Measurements from ENCODE around the gene ZNF213.

ZNF213 gene

DNA sequence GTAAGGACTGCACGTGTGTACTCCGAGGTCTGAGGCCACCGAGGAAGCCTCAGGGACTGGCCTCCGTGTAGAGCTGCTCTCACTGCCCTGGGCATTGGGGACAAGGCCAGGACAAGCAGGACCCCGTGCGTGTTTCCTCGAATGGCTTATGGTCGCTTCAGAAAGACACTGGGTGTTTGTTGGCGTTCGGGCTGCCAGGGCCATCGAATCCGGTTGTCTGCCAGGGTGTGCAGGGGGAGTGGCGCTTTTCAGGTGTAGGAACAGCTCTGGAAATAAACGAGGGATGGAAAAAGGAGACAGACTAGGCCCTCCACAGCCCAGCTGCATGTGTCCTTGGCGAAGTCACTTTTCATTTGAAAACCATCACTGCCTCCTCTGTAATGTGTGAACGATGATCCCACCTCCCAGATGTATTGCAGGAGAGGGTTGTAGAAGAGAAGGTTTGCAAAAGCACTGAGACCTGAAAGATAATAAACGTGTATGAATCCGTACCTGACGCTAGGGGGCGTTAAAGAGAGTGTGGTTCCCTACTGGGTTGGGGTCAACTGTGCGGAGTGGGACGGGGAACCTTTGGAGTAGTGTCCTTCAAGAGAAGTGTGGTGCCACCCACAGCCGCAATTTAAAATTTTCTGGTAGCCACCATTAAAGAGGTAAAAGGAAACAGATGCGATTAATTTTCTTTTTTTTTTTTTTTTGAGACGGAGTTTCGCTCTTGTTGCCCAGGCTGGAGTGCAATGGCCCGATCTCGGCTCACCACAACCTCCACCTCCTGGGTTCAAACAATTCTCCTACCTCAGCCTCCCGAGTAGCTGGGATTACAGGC lies 33.6 kb upstream of the ZNF213 start:
- no peak for DNase-seq (ENCODE audit: low read depth, low spot score)

DNA sequence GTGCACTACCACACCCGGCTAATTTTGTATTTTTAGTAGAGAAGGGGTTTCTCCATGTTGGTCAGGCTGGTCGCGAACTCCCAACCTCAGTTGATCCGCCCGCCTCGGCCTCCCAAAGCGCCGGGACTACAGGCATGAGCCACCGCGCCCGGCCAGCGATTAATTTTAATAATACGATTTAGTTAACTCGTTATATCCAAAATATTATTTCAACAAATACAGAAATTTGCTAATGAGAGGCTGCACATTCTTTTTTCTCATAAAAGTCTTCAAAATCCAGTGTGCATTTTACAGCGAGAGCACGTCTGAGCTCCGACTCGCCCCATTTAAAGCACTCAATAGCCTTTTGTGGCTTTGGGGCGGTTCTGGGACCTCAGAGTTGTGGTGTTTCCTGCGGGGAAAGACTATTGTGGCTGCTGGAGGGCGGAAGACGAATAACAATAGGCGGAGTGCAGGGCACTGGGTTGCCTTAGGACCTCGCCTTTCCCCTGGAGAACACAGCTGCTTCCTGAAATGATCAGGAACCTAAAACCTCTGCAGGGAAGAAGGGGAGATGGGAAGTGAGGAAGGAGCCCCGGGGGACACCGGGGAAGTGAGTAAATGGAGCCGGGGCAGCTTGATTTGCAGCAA lies 32.9 kb upstream of the ZNF213 start:
- no peak for DNase-seq (ENCODE audit: low read depth, low spot score)

DNA sequence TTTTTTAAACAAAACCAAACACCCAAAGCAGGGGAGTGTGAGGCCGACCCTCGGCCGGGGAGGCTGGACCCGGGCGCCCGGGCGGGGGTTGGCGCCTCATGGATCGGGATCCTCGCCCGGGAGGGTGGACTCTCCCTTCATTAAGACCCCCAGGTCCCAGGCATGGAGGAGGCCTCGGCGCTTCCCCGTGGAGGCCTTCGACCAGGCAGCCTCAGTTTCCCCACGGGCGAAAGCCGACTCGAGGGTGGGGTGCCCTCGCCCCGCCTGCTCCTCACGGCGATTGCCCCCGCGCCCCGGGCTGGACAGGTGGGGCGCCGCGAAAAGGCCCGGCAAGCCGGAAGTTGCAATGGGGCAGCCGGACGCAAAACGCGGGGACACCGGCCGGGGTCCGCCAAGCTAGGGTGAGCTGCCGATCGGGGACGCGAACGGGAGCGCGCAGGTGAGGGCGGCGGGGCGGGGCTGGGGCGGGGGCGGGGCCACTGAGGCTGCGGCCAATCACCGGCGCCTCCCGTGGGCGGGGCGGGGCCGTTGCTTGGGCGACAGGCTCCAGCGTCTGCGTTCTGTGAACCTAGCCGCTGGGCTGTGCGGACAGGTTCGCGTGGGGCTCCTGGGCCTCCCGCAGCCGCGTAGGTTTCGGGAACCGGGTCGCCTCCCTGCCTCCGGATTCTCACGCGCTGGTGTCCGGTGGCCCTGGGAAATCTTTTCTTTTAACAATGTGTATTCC lies 28.5 kb upstream of the ZNF213 start:
- DNase-seq (ENCODE audit: low read depth, low spot score) = peak; percentile 78

DNA sequence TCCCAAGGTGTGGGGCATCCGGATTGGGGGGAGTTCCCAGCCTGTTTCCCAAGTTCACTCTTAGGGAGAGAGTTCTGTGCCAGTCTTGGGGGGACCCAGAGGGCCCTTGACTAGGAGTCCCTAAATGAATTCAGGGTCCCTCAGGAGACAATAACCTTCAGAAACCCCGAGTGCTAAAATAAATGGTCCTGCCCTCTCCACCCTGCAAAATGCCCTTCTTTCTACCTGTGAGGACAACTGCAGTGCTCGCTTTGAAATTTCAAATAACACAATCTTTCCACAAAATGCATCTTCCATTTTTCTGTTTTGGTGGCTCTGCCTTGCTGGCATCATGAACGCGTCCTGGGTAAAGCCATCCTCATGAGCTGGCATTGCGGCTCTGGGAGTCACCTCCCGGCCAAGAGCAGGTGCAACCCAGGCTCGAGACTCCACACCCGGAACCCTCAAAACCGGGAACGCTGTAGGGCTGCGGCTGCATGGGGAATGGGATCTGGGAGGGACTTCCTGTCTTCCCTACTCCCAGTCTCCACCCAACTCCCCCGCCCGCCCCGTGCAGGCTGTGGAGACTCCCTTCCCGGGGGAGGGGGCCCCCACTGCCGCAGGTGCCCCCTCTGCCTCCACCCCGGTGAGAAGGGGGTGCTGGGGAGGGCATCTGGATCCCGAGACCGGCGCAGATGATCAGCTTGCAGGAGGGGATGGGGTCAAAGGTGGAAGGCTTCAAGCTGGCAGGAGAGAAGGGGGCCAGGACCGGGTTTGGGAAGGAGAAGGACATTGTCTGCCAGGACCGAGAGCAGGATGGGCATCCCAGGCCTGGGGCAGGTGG lies 22.6 kb upstream of the ZNF213 start, which contains the start of gene ZNF205:
Gene ZNF205 (plus strand): TSS at position 529 of the 823 bp plus-strand sequence. CDS start 845 bp downstream, outside the sequence.
- DNase-seq (ENCODE audit: low read depth, low spot score) = no peak

DNA sequence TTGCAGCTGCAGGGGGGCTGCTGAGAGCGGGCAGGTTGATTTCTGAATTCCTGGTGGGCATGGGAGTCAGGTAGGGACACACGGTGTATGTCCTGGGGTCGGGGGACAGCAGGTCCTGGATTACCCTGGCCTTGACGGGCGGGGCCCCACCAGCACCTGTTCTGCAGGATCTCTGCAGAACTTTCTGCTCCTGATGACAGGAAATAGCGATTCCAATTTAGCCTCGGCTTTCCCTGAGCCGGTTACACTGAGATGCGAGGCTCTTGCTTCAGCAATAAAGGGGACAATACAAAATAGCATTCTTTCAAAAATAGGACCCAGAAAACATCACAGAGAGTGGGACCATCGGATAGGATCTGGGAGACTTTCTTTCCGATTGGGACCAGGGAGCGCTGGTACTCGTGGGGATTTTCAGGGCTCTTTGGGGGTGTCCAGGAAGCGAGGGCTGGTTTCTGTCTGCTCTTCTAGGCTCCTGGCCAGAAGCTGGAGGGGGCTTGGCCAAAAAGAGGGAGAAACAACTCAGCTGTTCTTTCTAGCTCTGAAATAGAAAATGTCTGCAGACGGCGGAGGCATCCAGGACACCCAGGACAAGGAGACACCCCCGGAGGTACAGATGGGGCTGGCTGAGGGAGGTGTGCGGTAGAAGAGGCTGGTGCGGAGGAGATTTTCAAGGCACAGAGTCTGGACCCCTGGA lies 21.8 kb upstream of the ZNF213 start:
- DNase-seq (ENCODE audit: low read depth, low spot score) = no peak

DNA sequence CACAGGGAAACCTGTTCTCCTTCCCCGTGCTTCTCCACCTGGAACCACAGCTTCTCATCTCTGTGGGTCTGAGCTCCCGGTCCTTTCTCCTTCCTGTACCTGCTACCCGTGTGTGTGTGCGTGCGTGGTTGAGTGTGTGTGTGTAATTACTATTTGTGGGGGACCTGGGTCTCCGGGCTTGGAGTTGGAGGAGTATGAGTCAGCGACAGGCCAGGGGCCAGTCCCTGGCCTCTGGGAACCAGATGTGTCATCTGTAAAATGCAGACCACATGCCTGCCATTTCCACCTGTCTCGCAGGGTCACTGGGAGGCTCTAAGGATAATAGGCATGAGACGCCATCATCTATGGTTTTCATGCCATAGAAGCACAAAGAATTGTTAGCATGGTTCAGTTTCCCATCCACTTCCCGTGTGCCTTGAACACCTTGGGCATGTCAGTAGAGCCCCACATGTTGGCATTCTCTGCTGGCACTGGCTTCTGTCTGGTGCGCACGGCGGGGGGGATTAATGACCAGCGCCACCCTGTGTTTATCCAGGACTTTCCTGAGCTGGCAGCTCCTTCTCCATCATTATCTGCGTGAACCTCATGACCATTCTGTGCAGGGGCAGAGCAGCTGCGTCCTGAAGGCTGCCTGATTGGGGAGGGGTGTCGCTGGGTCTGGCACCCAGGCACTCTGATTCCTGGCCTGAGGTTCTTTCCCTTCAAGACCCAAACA lies 20.9 kb upstream of the ZNF213 start:
- DNase-seq (ENCODE audit: low read depth, low spot score) = no peak

DNA sequence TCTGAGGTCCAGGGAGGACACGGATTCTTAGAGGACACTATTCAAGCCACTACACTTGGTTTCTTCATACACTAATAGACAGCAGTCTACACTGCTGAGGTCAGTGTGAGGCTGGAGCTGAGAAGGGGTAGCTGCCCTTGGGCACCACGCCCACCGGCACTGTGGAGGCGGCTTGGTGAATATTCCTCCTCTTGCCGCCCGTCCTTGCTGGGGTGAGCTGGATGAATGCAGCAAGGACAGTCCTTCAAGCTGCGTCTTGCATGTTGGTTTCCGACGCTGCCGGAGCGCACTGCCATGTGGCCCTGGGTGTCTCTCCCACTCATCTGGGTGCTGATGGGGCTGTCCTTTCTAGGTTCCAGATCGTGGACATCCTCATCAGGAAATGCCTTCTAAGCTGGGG lies 19.8 kb upstream of the ZNF213 start:
- DNase-seq (ENCODE audit: low read depth, low spot score) = no peak

DNA sequence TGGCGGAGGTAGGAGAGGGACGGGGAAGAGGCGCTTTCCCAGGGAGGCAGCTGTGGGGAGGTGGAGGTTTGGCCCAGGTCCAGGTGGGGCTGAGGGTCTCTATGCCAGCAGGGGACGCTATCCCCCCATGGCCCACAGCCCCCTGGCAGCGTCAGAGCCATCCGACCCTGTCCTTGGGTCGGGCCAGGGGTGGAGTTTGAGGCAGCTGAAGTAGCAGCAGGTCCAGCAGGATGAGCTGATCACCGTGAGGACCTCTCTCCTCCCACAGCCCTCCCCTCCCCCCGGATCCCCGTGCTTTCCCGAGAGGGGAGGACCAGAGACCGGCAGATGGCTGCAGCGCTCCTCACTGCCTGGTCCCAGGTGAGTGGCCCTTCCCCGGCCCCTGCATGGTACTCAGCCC lies 19.3 kb upstream of the ZNF213 start:
- DNase-seq (ENCODE audit: low read depth, low spot score) = no peak

DNA sequence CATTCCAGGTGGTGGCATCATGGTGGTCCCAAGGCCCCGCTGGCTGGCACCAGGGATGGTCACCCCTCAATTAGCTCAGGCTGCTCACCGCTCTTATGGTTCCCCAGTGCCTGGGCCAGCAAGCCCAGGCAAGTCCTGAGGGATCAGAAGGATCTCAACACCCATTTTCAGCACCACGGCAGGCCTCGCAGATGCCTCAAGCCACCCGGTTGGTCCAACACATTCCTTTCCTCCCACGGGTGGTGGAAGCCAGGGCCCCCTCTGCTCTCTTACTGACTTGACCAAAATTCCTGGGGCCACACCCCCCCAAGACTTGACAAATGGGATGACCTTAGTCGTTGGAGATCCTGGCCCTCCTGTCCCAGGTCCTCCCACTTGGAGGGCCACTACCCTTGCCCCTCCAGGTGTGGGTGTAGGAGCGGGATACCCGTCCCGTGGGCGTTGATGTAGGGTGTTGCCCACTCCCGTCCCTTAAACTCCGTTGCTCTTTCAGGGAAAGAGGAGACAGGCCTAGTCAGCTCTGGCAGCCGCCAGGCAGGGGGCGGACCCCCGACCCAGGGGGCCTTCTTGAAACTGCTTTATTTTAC lies 16.5 kb upstream of the ZNF213 start:
- no peak for DNase-seq (ENCODE audit: low read depth, low spot score)

DNA sequence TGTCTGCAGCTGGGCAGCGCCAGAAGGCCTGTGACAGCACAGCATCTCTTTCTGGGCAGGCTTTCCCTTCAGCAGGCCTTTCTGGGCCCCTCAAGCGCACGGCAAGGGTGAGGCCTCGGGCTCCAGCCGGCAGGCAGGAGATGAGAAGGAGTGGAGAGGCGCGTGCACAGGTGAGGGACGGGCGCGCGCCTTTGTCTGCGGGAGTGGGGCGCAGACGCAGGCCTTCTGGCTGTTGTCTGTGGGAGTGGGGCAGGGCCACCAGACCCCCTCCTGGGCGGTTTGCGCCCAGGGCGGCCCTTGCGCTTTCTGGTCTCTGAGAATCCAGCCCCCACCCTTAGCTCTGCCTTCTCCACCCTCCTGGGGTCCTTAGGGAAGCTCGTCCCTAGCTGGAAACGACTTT lies 16.0 kb upstream of the ZNF213 start:
- DNase-seq (ENCODE audit: low read depth, low spot score) = no peak

DNA sequence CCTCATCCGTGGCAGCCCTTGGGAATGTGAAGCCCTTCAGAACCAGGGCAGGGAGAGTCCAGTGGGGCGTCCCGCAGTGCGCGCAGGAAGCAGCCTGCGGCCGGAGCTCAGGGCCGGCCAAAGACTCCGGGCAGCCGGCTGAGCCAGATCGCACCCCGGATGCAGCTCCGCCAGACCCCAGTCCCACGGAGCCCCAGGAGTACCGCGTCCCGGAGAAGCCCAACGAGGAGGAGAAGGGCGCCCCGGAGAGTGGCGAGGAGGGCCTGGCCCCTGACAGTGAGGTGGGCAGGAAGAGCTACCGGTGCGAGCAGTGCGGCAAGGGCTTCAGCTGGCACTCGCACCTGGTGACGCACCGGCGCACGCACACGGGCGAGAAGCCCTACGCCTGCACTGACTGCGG lies 15.5 kb upstream of the ZNF213 start:
- no peak for DNase-seq (ENCODE audit: low read depth, low spot score)

DNA sequence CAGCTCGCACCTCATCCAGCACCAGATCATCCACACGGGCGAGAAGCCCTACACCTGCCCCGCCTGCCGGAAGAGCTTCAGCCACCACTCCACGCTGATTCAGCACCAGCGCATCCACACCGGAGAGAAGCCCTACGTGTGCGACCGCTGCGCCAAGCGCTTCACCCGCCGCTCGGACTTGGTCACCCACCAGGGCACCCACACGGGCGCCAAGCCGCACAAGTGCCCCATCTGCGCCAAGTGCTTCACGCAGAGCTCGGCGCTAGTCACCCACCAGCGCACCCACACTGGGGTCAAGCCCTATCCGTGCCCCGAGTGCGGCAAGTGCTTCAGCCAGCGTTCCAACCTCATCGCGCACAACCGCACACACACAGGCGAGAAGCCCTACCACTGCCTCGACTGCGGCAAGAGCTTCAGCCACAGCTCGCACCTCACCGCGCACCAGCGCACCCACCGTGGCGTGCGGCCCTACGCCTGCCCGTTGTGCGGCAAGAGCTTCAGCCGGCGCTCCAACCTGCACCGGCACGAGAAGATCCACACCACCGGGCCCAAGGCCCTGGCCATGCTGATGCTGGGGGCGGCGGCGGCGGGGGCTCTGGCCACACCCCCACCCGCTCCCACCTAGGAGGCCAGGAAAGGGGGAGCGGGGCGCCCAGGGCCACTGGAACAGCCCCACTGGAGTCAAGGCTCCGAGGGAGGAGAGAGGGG lies 15.0 kb upstream of the ZNF213 start:
- DNase-seq (ENCODE audit: low read depth, low spot score) = no peak

DNA sequence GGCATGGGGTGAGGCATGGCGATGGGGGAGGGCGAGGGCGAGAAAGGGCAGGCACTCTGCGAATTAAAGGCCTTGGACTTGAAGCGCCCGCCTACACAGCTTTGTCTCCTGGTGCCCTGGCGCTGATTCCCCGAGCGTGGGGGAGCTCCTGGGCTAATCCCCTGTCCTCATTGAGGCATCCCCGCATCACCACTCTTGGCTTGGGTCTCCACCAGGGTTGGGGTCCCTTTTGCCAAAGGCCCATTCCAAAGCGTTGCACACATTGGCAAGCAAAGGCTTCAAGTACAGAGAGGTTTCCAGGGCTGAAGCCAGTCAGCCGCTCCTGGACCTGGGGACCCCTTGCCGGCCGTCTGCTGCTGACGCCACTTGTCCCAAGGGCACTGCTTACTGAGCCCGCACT lies 14.4 kb upstream of the ZNF213 start:
- no peak for DNase-seq (ENCODE audit: low read depth, low spot score)

DNA sequence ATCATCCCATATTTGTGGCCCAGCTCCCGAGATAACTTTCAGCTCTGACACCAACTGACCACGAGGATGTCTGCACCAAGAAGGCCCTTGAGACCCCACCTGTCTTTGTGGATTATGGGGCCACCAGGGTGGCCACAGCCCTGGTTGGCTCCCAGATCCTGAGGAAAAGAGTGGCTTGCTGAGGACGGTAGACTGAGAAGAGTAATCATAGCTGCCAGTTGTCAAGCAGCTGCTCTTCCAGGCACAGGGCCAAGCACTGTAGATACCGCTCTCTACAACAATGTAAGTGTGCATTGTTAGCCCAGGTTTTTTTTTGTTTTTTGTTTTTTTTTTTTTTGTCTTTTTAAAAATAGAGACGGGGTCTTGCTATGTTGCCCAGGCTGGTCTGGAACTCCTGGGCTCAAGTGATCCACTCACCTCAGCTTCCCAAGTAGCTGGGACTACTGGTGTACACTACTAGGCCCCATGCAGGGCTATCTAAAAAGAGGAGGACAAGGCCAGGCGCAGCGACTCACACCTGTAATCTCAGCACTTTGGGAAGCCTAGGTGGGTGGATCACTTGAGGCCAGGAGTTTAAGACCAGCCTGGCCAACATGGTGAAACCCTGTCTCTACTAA lies 12.9 kb upstream of the ZNF213 start:
- DNase-seq (ENCODE audit: low read depth, low spot score) = no peak

DNA sequence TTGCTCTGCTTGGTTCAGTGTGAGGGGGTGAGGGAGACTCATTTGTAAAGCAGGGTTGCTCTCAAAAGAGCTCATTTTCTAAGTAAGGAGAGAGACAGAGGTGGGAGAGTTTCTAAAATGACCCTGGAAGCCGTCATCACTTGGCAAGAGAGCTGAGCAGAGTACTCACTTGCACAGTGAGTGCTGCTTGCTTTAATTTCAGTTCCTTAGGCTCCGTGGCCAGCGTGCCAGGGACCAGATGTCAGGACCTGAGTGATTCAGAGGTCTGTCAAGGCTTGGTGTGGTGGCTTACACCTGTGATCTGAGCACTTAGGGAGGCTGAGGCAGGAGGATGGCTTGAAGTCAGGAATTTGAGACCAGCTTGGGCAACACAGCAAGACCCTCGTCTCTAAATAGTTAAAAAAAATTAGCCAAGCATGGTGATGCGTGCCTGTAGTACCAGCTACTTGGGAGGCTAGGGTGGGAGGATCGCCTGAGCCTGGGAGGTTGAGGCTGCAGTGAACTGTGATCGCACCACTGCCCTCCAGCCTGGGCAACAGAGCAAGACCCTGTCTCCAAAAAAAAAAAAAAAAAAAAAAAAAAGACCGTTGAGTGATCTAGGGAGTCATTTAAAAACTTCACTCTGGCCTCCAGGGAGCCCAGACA lies 11.8 kb upstream of the ZNF213 start:
- DNase-seq (ENCODE audit: low read depth, low spot score) = no peak

DNA sequence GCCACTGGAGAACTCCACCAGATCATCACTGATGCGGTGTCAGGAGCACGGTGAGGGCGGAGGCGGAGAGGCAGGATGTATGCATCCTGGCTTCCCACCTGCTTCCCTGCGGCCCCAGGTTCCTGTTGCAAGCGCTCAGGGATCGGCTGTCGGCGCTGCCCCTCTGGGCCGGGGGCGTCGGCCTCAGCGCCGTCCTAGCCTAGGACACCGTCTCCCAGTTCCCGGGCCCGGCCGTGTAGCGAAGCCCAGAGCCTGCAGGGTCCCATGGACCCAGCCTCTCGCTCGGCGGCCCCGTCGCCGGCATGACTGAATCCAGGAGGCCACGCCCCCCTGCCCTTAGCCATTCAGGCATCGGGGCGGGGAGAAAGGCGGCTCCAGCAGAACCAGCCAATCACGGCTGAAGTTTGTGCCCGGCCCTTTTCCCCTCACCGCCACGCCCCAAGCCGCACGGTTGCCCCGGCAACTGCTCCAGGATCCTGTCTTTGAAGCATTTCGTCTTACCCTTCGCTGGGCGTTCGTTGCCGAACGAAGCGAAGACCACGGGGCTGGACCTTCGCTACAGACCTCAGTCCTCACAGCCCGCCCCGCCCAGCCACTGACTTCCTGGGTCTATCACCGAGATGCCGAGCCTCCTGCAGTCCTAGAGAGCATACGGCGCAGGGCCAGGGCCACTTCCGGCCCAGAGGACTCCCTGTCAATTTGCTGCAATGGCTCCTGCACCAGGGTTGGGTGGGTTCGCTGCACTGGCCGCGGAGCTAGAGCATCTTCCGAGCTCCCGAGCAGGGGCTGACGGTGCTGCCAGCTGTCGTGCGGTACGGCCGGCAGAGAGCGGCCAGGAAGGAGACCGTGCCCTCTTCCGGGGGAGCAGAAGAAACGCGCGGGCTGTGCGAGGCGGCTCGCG lies 10.6 kb upstream of the ZNF213 start:
- DNase-seq (ENCODE audit: low read depth, low spot score) = peak; percentile 93

DNA sequence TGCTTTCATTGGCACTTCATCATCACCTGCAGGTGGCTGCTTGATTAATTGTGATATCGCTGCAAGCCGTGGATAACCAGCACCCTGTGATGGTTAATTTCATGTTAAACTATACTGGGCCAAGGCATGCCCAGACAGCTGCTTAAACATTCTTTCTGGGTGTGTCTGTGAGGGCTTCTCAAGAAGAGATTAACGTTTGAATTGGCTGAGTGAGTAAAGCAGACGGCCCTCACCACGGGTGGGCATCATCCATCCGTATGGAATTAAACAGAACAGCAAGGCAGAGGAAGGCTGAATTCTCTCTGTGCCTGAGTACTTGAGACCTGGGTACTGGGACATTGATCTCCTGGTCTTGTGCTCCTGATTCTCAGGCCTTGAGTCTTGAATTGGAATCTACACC lies 7.1 kb upstream of the ZNF213 start:
- DNase-seq (ENCODE audit: low read depth, low spot score) = no peak
